ENCODE data around the gene NDUFA11. TPM values are rescaled to one million over a fixed set of nuclear protein-coding genes. Genes with fewer than 3 reads are reported as not detected.
"Not testable (repeated sequence)": the region's sequence is repeated elsewhere in the genome, so short reads cannot be mapped to it uniquely, and the experiment has no call there.

Gene NDUFA11
- polyA plus RNA-seq, 4 donors = 132 to 235 (median 194) TPM

DNA sequence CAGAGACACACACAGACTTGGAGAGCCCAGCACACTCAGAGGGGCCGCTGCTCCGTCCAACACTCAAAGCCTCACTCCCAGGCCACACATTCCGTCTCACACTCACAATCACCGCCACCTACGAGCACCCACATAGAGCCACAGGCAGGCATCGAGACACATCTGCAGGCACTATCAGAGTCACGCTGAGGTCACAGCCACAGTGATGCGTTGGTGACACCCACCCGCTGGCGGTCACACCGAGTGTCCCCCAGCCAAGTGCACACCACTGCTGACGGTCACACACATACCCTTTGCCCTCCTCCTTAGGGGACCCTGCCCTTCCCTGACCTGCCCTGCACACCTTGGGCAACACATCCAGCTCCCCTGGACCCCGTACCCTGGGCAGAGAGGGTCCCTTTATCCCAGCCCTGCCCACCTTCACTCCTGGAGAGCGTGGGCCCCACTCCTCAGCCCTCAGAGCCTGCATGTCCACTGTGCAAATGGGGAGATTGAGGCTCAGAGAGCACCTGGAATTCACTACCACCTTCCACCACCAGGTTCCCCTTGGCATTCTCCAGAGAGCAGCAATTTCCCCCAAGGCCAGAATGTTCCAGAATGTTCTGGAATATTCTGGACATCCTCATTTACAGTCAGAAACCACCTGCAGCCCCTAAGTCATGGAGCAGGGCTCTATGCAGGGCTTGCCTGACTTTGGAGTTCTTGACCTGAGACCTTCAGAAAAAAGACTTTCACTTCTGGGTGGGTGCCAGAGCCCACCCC lies 38.7 kb downstream of the NDUFA11 start:
- DNase-seq (ENCODE audit: low read depth in 4 of 4, low spot score in 2 of 4) = no peak

DNA sequence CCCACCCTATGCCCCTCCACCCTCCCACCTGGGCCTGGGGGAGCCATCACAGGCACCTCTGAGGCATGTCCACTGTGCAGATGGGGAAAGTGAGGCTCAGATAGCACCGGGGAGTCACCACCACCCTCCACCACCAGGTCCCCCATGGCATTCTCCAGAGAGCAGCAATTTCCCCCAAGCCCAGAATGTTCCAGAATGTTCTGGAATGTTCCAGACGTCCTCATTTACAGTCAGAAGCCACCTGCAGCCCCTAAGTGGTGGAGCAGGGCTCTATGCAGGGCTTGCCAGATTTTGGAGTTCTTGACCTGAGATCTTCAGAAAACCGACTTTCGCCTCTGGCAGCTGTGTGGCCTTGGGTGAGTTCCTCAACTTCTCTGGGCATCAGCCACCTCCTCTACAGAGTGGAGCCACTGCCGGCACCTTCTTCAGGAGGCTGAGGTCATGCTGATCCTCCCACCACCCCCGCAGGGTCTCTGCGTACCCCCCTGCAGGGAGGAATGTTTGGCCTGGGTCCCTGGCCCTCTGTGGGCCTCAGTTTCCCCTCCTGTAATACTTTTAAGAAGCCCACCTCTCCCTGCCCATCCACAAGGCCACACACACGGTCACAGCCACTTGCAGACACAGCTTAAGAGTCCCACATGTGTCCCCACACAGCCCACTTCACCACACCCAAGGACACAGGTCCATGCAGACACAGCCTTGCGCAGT lies 39.4 kb downstream of the NDUFA11 start:
- no peak for DNase-seq (ENCODE audit: low read depth in 4 of 4, low spot score in 2 of 4)

GRCh38 chr19:5863030-5863665 lies 40.4 kb downstream of the NDUFA11 start:
- DNase-seq (ENCODE audit: low read depth in 4 of 4, low spot score in 2 of 4) = no peak

DNA sequence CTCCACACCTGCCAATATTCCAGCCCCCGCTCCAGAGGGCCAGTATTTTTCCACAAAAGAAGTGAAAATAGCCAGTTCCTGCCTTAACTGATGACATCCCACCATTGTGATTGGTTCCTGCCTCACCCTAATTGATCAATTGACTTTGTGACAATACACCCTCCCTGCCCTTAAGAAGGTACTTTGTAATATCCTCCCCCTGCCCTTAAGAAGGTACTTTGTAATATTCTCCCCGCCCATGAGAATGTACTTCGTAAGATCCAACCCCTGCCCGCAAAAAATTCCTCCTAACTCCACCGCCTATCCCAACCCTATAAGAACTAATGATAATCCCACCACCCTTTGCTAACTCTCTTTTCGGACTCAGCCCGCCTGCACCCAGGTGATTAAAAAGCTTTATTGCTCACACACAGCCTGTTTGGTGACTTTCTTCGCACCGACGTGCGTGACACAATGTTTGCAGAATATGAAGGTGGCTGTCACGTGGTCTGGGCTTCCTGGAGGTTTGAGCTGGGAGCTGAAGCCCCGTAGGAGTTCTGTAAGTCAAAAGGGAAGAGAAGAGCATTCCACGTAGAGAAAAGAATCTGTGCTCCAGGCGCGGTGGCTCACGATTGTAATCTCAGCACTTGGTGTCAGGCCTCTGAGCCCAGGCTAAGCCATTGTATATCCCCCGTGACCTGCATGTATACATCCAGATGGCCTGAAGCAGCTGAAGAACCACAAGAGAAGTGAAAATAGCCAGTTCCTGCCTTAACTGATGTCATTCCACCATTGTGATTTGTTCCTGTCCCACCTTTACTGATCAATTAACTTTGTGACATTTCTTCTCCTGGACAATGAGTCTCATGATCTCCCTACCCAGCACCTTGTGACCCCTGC lies 46.1 kb downstream of the NDUFA11 start:
- DNase-seq (ENCODE audit: low read depth in 4 of 4, low spot score in 2 of 4) = no peak

- not testable (repeated sequence) for DNase-seq (ENCODE audit: low read depth in 4 of 4, low spot score in 2 of 4)
These were observed 48.4 kb downstream of the NDUFA11 start for GRCh38 chr19:5855151-5855550.

DNA sequence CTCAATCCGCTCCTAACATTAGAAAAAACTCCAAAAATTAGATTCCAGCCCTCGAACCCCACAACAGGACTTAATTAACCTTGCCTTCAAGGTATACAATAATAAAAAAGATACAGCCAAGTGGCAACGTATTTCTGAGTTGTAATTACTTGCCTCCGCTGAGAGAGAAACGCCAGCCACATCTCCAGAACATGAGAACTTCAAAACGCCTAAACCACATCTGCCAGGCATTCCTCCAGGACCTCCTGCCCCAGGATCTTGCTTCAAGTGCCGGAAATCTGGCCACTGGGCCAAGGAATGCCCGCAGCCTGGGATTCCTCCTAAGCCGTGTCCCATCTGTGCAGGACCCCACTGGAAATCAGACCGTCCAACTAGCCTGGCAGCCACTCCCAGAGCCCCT lies 49.5 kb downstream of the NDUFA11 start:
- DNase-seq (ENCODE audit: low read depth in 4 of 4, low spot score in 2 of 4) = not testable (repeated sequence)

DNA sequence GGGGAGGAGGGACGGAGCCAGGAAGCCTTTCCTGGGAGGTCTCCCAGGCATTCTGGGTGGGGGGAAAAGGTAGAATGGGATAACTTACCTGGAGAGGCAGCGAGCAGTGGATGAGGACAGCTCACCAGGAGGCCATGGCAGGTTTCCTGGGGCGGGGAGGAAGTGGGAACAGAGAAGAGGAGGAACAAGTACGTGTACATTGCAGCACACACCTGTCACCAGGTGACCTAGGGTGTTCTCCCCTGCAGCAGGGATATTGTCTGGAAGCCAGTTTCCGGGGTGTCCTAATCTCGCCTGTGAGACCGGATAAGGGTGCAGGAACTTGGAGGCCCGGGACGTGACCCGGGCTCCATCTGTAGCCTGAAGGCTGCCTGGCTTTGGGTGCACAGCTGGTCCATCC lies 52.3 kb downstream of the NDUFA11 start, which contains the start of gene FUT3:
TSS of gene FUT3 (minus strand) at position 148 of the 400 bp plus-strand sequence.
- DNase-seq (ENCODE audit: low read depth in 4 of 4, low spot score in 2 of 4) = no peak

GRCh38 chr19:5850743-5851293 lies 52.8 kb downstream of the NDUFA11 start:
- DNase-seq (ENCODE audit: low read depth in 4 of 4, low spot score in 2 of 4) = no peak

DNA sequence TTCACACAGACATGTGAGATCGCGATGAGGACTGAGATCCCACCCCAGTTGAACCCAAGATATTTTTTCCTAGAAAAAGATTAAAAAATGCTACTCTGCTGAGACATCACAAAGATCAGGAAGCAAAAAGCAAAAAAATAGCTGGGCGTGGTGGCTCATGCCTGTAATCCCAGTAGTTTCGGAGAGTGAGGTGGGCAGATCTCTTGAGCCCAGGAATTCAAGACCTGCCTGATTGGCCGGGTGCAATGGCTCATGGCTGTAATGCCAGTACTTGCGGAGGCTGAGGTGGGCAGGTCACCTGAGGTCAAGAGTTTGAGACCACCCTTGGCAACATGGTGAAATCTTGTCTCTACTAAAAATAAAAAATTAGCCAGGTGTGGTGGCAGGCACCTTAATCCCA lies 53.4 kb downstream of the NDUFA11 start:
- DNase-seq (ENCODE audit: low read depth in 4 of 4, low spot score in 2 of 4) = no peak

DNA sequence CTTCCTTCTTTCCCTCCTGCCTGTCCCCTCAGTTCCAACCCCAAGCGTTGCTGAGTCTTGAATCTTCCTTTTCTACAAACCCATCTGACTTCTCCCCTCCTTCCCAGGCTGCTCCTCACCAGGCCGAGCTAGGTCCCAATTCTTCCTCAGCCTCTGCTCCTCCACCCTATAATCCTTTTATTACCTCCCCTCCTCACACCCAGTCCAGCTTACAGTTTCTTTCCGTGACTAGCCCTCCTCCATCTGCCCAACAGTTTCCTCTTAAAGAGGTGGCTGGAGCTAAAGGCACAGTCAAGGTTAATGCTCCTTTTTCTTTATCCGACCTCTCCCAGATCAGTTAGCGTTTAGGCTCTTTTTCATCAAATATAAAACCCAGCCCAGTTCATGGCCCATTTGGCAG lies 55.0 kb downstream of the NDUFA11 start:
- DNase-seq (ENCODE audit: low read depth in 4 of 4, low spot score in 2 of 4) = not testable (repeated sequence)

- DNase-seq (ENCODE audit: low read depth in 4 of 4, low spot score in 2 of 4) = not testable (repeated sequence)
These were observed 55.7 kb downstream of the NDUFA11 start for GRCh38 chr19:5847846-5848245.

Other genes starting within 250 kb of the NDUFA11 start
- gene MICOS13, start 223.3 kb downstream of the NDUFA11 start, polyA plus RNA-seq (ENCODE audit: insufficient read length in 4 of 4) = 10 to 100 TPM; 33.7 to 73.6 (median 50.8) TPM
- 10 to 100 TPM in 3 of 4 donors, 1 to 10 TPM in 1; 7.9 to 16.9 (median 13.0) TPM for gene HSD11B1L, start 222.8 kb downstream of the NDUFA11 start, polyA plus RNA-seq (ENCODE audit: insufficient read length in 4 of 4)
- 100 to 1,000 TPM; 503 to 959 (median 748) TPM for gene RPL36, start 213.5 kb downstream of the NDUFA11 start, polyA plus RNA-seq (ENCODE audit: insufficient read length in 4 of 4)
- gene LONP1, start 183.6 kb downstream of the NDUFA11 start, polyA plus RNA-seq (ENCODE audit: insufficient read length in 4 of 4) = 10 to 100 TPM; 46.9 to 76.4 (median 62.1) TPM
- not detected for gene CATSPERD, start 183.2 kb downstream of the NDUFA11 start, polyA plus RNA-seq (ENCODE audit: insufficient read length in 4 of 4)
- 1 to 10 TPM; 1.5 to 4.4 (median 3.7) TPM for gene PRR22, start 119.0 kb downstream of the NDUFA11 start, polyA plus RNA-seq (ENCODE audit: insufficient read length in 4 of 4)
- 10 to 100 TPM; 21.9 to 37.7 (median 30.1) TPM for gene DUS3L, start 112.6 kb downstream of the NDUFA11 start, polyA plus RNA-seq (ENCODE audit: insufficient read length in 4 of 4)
- gene NRTN, start 98.7 kb downstream of the NDUFA11 start, polyA plus RNA-seq (ENCODE audit: insufficient read length in 4 of 4) = 1 to 10 TPM; 1.6 to 5.5 (median 3.9) TPM
- 10 to 100 TPM in 2 of 4 donors, 1 to 10 TPM in 2; 7.2 to 16.0 (median 10.8) TPM for gene FUT6, start 64.1 kb downstream of the NDUFA11 start, polyA plus RNA-seq (ENCODE audit: insufficient read length in 4 of 4)
- gene FUT3, start 52.3 kb downstream of the NDUFA11 start, polyA plus RNA-seq (ENCODE audit: insufficient read length in 4 of 4) = 1 to 10 TPM in 2 of 4 donors, under 1 TPM in 2; 0.32 to 1.3 (median 0.74) TPM
- gene FUT5, start 33.2 kb downstream of the NDUFA11 start, polyA plus RNA-seq (ENCODE audit: insufficient read length in 4 of 4) = under 1 TPM in 1 of 4 donors, not detected in 3; 0.06 TPM
- 10 to 100 TPM in 2 of 4 donors, 1 to 10 TPM in 2; 4.6 to 12.6 (median 7.9) TPM for gene VMAC, start 1.1 kb upstream of the NDUFA11 start, polyA plus RNA-seq (ENCODE audit: insufficient read length in 4 of 4)
- 10 to 100 TPM; 27.7 to 54.3 (median 37.2) TPM for gene CAPS, start 10.5 kb upstream of the NDUFA11 start, polyA plus RNA-seq (ENCODE audit: insufficient read length in 4 of 4)
- 10 to 100 TPM; 67.7 to 73.7 (median 72.4) TPM for gene RANBP3, start 74.3 kb upstream of the NDUFA11 start, polyA plus RNA-seq (ENCODE audit: insufficient read length in 4 of 4)
- 10 to 100 TPM in 2 of 4 donors, 1 to 10 TPM in 2; 6.7 to 11.1 (median 8.8) TPM for gene RFX2, start 206.7 kb upstream of the NDUFA11 start, polyA plus RNA-seq (ENCODE audit: insufficient read length in 4 of 4)
- 1 to 10 TPM in 2 of 4 donors, under 1 TPM in 2; 0.54 to 2.7 (median 1.5) TPM for gene ACSBG2, start 231.9 kb upstream of the NDUFA11 start, polyA plus RNA-seq (ENCODE audit: insufficient read length in 4 of 4)

Measured in left renal cortex interstitium (tissue), 4 donors.